ENCODE results near the gene GPD2.

GRCh38 chr2:156472686-156473085 lies 36.5 kb downstream of the GPD2 start:
- TF ChIP-seq CTCF (conservative IDR thresholded peaks at IDR 0.05 in 1 of 2, IDR thresholded peaks at IDR 0.05 in 1 of 2; ENCODE audit: low read depth in 1 of 2, low read length in 2 of 2): no peak
- TF ChIP-seq EZH2 (IDR thresholded peaks at IDR 0.05; ENCODE audit: low read length, missing control alignments): no peak
